H1 (cell line): Measurements from ENCODE around the gene TCP11. TPM values are rescaled to one million over a fixed set of nuclear protein-coding genes. Genes with fewer than 3 reads are reported as not detected.

Experiments used
- CTCF ChIA-PET: fragments of 300-600 bp; sonication (Branson Sonifier 250); formaldehyde crosslinking; loops from one replicate; lab custom pipeline; 2021; ENCODE audit not compliant: partially characterized antibody; lab: Charles Lee
- POLR2A ChIA-PET: fragments of 300-600 bp; sonication (Branson Sonifier 250); formaldehyde crosslinking; loops from one replicate; lab custom pipeline; 2021; ENCODE audit warnings: inconsistent platforms; ENCODE audit not compliant: partially characterized antibody; lab: Charles Lee
- DNase-seq, 2 experiments: peaks; one replicate each; pipeline versions ENCODE4 v3.0.0 to v3.0.0-alpha.2; 2010 to 2022; ENCODE audit warnings: low spot score in 2 of 2, low read depth in 1 of 2, mixed read lengths in 1 of 2
- FAIRE-seq: peaks from 2 replicates; lab custom pipeline; 2011; peaks lifted over from hg19 to GRCh38; lab: Jason Lieb, UNC
- H2AFZ ChIP-seq: 2 replicates; pipeline ENCODE4 v1.8.1; 2012; ENCODE audit warnings: low read length, inconsistent platforms
- H2AK5ac ChIP-seq: 2 replicates; pipeline ENCODE4 v1.6.1; 2013; ENCODE audit warnings: low read depth, low read length
- H2BK120ac ChIP-seq: replicated peaks from 2 replicates; pipeline ENCODE3; 2013; ENCODE audit warnings: low read depth, low read length, inconsistent platforms
- H2BK12ac ChIP-seq: 2 replicates; pipeline ENCODE4 v1.6.1; 2013; ENCODE audit warnings: low read depth, low read length
- H2BK15ac ChIP-seq: 2 replicates; pipeline ENCODE4 v1.6.1; 2013; ENCODE audit warnings: low read length
- H2BK20ac ChIP-seq: 2 replicates; pipeline ENCODE4 v1.6.1; 2013; ENCODE audit warnings: low read length
- H2BK5ac ChIP-seq: 2 replicates; pipeline ENCODE4 v1.6.1; 2013; ENCODE audit warnings: low read depth, low read length
- H3K14ac ChIP-seq: 2 replicates; pipeline ENCODE4 v1.6.1; 2013; ENCODE audit warnings: inconsistent platforms; ENCODE audit not compliant: insufficient read length
- H3K18ac ChIP-seq: 2 replicates; pipeline ENCODE4 v1.6.1; 2013; ENCODE audit warnings: low read length; ENCODE audit errors: extremely low read depth
- H3K23ac ChIP-seq: 2 replicates; pipeline ENCODE4 v1.6.1; 2013; ENCODE audit warnings: inconsistent platforms; ENCODE audit not compliant: insufficient read length
- H3K23me2 ChIP-seq: 2 replicates; pipeline ENCODE4 v1.6.1; 2013; ENCODE audit warnings: low read depth, low read length
- H3K27ac ChIP-seq: 2 replicates; pipeline ENCODE4 v1.6.1; 2011; ENCODE audit warnings: low read depth, low read length, inconsistent platforms
- H3K27me3 ChIP-seq, 4 experiments: replicated peaks in 1 of 4; 1 replicate in 1 of 4; 2 replicates in 3 of 4; pipeline versions ENCODE4 v1.6.1 to v1.8.1; 2011 to 2013; ENCODE audit warnings: low read length in 3 of 4, mild to moderate bottlenecking in 3 of 4, inconsistent platforms in 2 of 4, mixed read lengths in 2 of 4, moderate library complexity in 1 of 4; ENCODE audit not compliant: control insufficient read depth in 3 of 4, insufficient read depth in 3 of 4; ENCODE audit errors: extremely low read depth in 1 of 4
- H3K36me3 ChIP-seq, 4 experiments: 2 replicates each; pipeline versions ENCODE4 v1.6.1 to v1.8.1; 2011 to 2013; ENCODE audit warnings: mild to moderate bottlenecking in 4 of 4, low read length in 3 of 4, moderate library complexity in 2 of 4, control low read depth in 1 of 4, inconsistent platforms in 1 of 4; ENCODE audit not compliant: insufficient read depth in 4 of 4, control insufficient read depth in 2 of 4
- H3K4ac ChIP-seq: replicated peaks from 2 replicates; pipeline ENCODE3; 2013; ENCODE audit warnings: low read length, low read depth, mixed read lengths, inconsistent platforms; ENCODE audit not compliant: insufficient read length
- H3K4me1 ChIP-seq, 4 experiments: replicated peaks in 1 of 4; 1 replicate in 1 of 4; 2 replicates in 3 of 4; pipeline versions ENCODE4 v1.6.1 to v1.8.1; 2011 to 2013; ENCODE audit warnings: low read length in 3 of 4, inconsistent platforms in 2 of 4, mixed read lengths in 1 of 4; ENCODE audit not compliant: insufficient read depth in 4 of 4, control insufficient read depth in 3 of 4
- H3K4me2 ChIP-seq, 2 experiments: 2 replicates each; pipeline versions ENCODE4 v1.6.1 to v1.8.1; 2011 to 2013; ENCODE audit warnings: low read depth in 2 of 2, low read length in 2 of 2, control low read depth in 1 of 2, inconsistent platforms in 1 of 2, mild to moderate bottlenecking in 1 of 2; ENCODE audit not compliant: insufficient read depth in 1 of 2
- H3K4me3 ChIP-seq, 4 experiments: fragments of 200-600, 300-600 bp in 1 of 4; sonication (generic), shearing (Covaris generic), sonication (Bioruptor Twin) in 1 of 4; 2 replicates each; pipeline versions ENCODE4 v1.5.1 to v1.8.1; 2011 to 2016; ENCODE audit warnings: low read length in 4 of 4, low read depth in 3 of 4, control low read depth in 2 of 4, inconsistent platforms in 2 of 4, mild to moderate bottlenecking in 2 of 4, mixed read lengths in 1 of 4, moderate library complexity in 1 of 4; ENCODE audit not compliant: insufficient read depth in 2 of 4; ENCODE audit errors: extremely low read depth in 1 of 4
- H3K56ac ChIP-seq: replicated peaks from 2 replicates; pipeline ENCODE3; 2013; ENCODE audit warnings: low read depth, mild to moderate bottlenecking, mixed read lengths, low read length, inconsistent platforms; ENCODE audit not compliant: insufficient read length
- H3K79me1 ChIP-seq: 2 replicates; pipeline ENCODE4 v1.6.1; 2013; ENCODE audit warnings: low read depth, low read length, control low read depth
- H3K79me2 ChIP-seq, 2 experiments: 2 replicates each; pipeline versions ENCODE4 v1.6.1 to v1.8.1; 2012 to 2013; ENCODE audit warnings: low read length in 2 of 2, mild to moderate bottlenecking in 2 of 2, inconsistent platforms in 1 of 2; ENCODE audit not compliant: insufficient read depth in 2 of 2, control insufficient read depth in 1 of 2
- H3K9ac ChIP-seq, 4 experiments: replicated peaks in 1 of 4; 1 replicate in 1 of 4; 2 replicates in 3 of 4; pipeline versions ENCODE4 v1.6.1 to v1.8.1; 2011 to 2013; ENCODE audit warnings: low read depth in 3 of 4, low read length in 3 of 4, control low read depth in 2 of 4, mild to moderate bottlenecking in 2 of 4, moderate library complexity in 2 of 4, inconsistent platforms in 1 of 4; ENCODE audit errors: extremely low read depth in 1 of 4
- H3K9me3 ChIP-seq, 2 experiments: 2 replicates each; pipeline versions ENCODE4 v1.6.1 to v1.8.1; 2012 to 2013; ENCODE audit warnings: mild to moderate bottlenecking in 2 of 2, moderate library complexity in 2 of 2, control low read depth in 1 of 2, inconsistent platforms in 1 of 2, low read depth in 1 of 2, low read length in 1 of 2, mixed read lengths in 1 of 2; ENCODE audit not compliant: insufficient read depth in 2 of 2
- H4K20me1 ChIP-seq, 2 experiments: replicated peaks in 1 of 2; 2 replicates each; pipeline versions ENCODE3 to v1.8.1; 2011 to 2013; ENCODE audit warnings: inconsistent platforms in 2 of 2, low read length in 2 of 2, mild to moderate bottlenecking in 1 of 2; ENCODE audit not compliant: insufficient read depth in 2 of 2, control insufficient read depth in 1 of 2
- H4K5ac ChIP-seq: 2 replicates; pipeline ENCODE4 v1.6.1; 2013; ENCODE audit warnings: low read length, low read depth, mixed read lengths, inconsistent platforms; ENCODE audit not compliant: insufficient read length
- H4K8ac ChIP-seq: 2 replicates; pipeline ENCODE4 v1.8.0; 2013; ENCODE audit warnings: mild to moderate bottlenecking, moderate library complexity, low read length, inconsistent platforms; ENCODE audit not compliant: insufficient read depth; ENCODE audit errors: extremely low read depth
- H4K91ac ChIP-seq: replicated peaks from 2 replicates; pipeline ENCODE3; 2013; ENCODE audit warnings: low read length, mixed read lengths, inconsistent platforms; ENCODE audit not compliant: insufficient read length
- CREB1 ChIP-seq: IDR thresholded peaks from 2 replicates; pipeline ENCODE4 v1.6.1; 2012; ENCODE audit warnings: inconsistent platforms
- GTF2F1 ChIP-seq: IDR thresholded peaks from 2 replicates; pipeline ENCODE4 v1.6.1; 2012; ENCODE audit warnings: low read depth, low read length, improper control_type of control experiment, borderline replicate concordance
- JUN ChIP-seq: IDR thresholded peaks from 2 replicates; pipeline ENCODE4 v1.6.1; 2011; ENCODE audit warnings: low read depth, mild to moderate bottlenecking, improper control_type of control experiment, low read length
- POLR2A ChIP-seq, 2 experiments: IDR thresholded peaks; 1 replicate in 1 of 2; 2 replicates in 1 of 2; pipeline ENCODE4 v1.6.1; 2011; ENCODE audit warnings: low read depth in 2 of 2, low read length in 2 of 2, mild to moderate bottlenecking in 2 of 2; ENCODE audit errors: control extremely low read depth in 1 of 2
- SP2 ChIP-seq: IDR thresholded peaks from 2 replicates; pipeline ENCODE4 v1.6.1; 2012; ENCODE audit warnings: mild to moderate bottlenecking, low read length, inconsistent platforms
- SP4 ChIP-seq: IDR thresholded peaks from 2 replicates; pipeline ENCODE4 v1.6.1; 2012; ENCODE audit warnings: low read length, inconsistent platforms
- TAF1 ChIP-seq: IDR thresholded peaks from 2 replicates; pipeline ENCODE4 v1.6.1; 2011; ENCODE audit warnings: mild to moderate bottlenecking, low read depth, low read length
- WGBS, 2 experiments: shearing (Covaris generic) in 1 of 2; methylation state at CpG; one replicate each; pipeline versions ENCODE4 v1.1.6 to v1.1.7; 2013 to 2015; ENCODE audit warnings: low lambda C conversion rate in 2 of 2, mixed read lengths in 2 of 2, inconsistent platforms in 1 of 2, low coverage in 1 of 2, missing lambda C conversion rate in 1 of 2; ENCODE audit not compliant: insufficient replicate concordance in 2 of 2, insufficient coverage in 1 of 2, insufficient read length in 1 of 2; ENCODE audit errors: extremely low coverage in 1 of 2, missing lambda C conversion rate in 1 of 2; 5-methylcytosine and 5-hydroxymethylcytosine counted together
- polyA plus RNA-seq, 7 experiments: library from polyadenylated mRNA; depleted of rRNA in 3 of 7; stranded (reverse) in 5 of 7; unstranded in 2 of 7; fragments of >200 nt in 5 of 7; fragments of 200-250 nt in 2 of 7; gene quantifications; 1 replicate in 5 of 7; 2 replicates in 1 of 7; 4 replicates in 1 of 7; pipeline versions ENCODE4 v1.2.1 to v1.2.3, GENCODE V29; 2011 to 2013; ENCODE audit warnings: missing spikeins in 2 of 7, mixed read lengths in 2 of 7
- total RNA-seq: library from RNA; stranded (reverse); fragmentation: NEBNext Ultra II Directional; extraction: Animal tissue kit (Norgen Biotek cat#: 25700); gene quantifications from 2 replicates; pipeline ENCODE4 v1.2.1, GENCODE V29; 2021

The TCP11 gene
- total and polyA plus RNA-seq, 2 of the 8 experiments (the other 6 are each of a cell fraction or from before 2014, with no cell fraction given) = 0.11 TPM; not detected in 1

GRCh38 chr6:35140639-35141006, 516 bp downstream of the TCP11 start:
- peak overlapping the region in 1 of 2 experiments; percentile 26; a peak in 1 of 4 replicates for H3K4me2 ChIP-seq
- H2AFZ ChIP-seq = no peak overlapping the region
- no peak for TF ChIP-seq TAF1
- no peak for TF ChIP-seq GTF2F1
- TF ChIP-seq POLR2A (IDR thresholded peaks at IDR 0.05; ENCODE audit: control extremely low read depth in 1 of 2, low read depth in 2 of 2, low read length in 2 of 2) = no peak
- TF ChIP-seq CREB1 = no peak
- no peak for TF ChIP-seq JUN
- no peak for TF ChIP-seq SP2
- no peak for TF ChIP-seq SP4

More at GRCh38 chr6:35140639-35141006, 516 bp downstream of the TCP11 start:
- DNase-seq = no peak
- H4K8ac ChIP-seq = peak overlapping the region; percentile 51; the same call in 1 of the 2 replicates
- H2BK12ac ChIP-seq = no peak overlapping the region
- no peak overlapping the region for H2BK120ac ChIP-seq
- no peaks in the 10 kb centered on the region for H4K20me1 ChIP-seq
- no peak overlapping the region for H2AK5ac ChIP-seq
- peaks cover 0 to 3% (median under 1%) of the 10 kb centered on the region in 4 experiments; a peak in 1 of 7 replicates for H3K4me1 ChIP-seq
- H3K79me1 ChIP-seq = no peaks in the 10 kb centered on the region
- H3K9ac ChIP-seq = no peak overlapping the region
- H3K18ac ChIP-seq = no peak overlapping the region
- no peaks in the 10 kb centered on the region for H3K36me3 ChIP-seq
- WGBS, 2 experiments = 69% methylated on average over 5 of the region's 15 CpGs; no CpG with 5 or more reads in 1 of the 2 experiments
- H3K56ac ChIP-seq = no peak overlapping the region
- no peak overlapping the region for H3K14ac ChIP-seq
- CTCF ChIA-PET = interaction anchor here (0.6 to 4.8 kb wide), 47 partner anchors 12 to 285 kb away, joined by 3 to 89 read pairs (median 6); partner anchors contain the start of gene SCUBE3
- no peaks in the 10 kb centered on the region for H3K23me2 ChIP-seq
- no peak overlapping the region for H3K4ac ChIP-seq
- H4K91ac ChIP-seq = no peak overlapping the region
- peaks cover 0 to 12% (median 12%) of the 10 kb centered on the region in 4 experiments; a peak in 5 of 7 replicates for H3K27me3 ChIP-seq
- no peak overlapping the region for H3K23ac ChIP-seq
- H3K27ac ChIP-seq = no peak overlapping the region
- H2BK20ac ChIP-seq = no peak overlapping the region
- no peak overlapping the region for H4K5ac ChIP-seq
- no peaks in the 10 kb centered on the region for H3K79me2 ChIP-seq
- POLR2A ChIA-PET = interaction anchor here (1.0 to 1.5 kb wide), 3 partner anchors 25 to 154 kb away, joined by 3 read pairs; no protein-coding TSS in a partner anchor
- FAIRE-seq = no peak
- H3K9me3 ChIP-seq = no peaks in the 10 kb centered on the region; a peak in 1 of 4 replicates
- no peak overlapping the region for H2BK5ac ChIP-seq
- H2BK15ac ChIP-seq = no peak overlapping the region
- no peak overlapping the region for H3K4me3 ChIP-seq
